Progenitor cell of endocrine pancreas (in vitro differentiated cells): Measurements from ENCODE around the gene SLC49A3. TPM values are rescaled to one million over a fixed set of nuclear protein-coding genes. Genes with fewer than 3 reads are reported as not detected.

Source experiments
- DNase-seq: peaks from one replicate; pipeline ENCODE4 v3.0.0; 2021; ENCODE audit warnings: low spot score; ENCODE audit not compliant: unreplicated experiment
- H3K27ac Mint-ChIP-seq: 2 replicates; pipeline ENCODE4 v1.8.0; 2021; ENCODE audit warnings: mild to moderate bottlenecking, moderate library complexity, mixed read lengths
- H3K27me3 Mint-ChIP-seq: 2 replicates; pipeline ENCODE4 v1.8.0; 2021; ENCODE audit warnings: mixed read lengths
- H3K36me3 Mint-ChIP-seq: 2 replicates; pipeline ENCODE4 v1.8.0; 2022; ENCODE audit warnings: mixed read lengths; ENCODE audit not compliant: insufficient read depth
- H3K4me1 Mint-ChIP-seq: 2 replicates; pipeline ENCODE4 v1.8.0; 2021; ENCODE audit warnings: low read depth, mixed read lengths
- H3K4me3 Mint-ChIP-seq: 2 replicates; pipeline ENCODE4 v1.8.0; 2021; ENCODE audit warnings: low read depth, mild to moderate bottlenecking, moderate library complexity, mixed read lengths
- H3K9me3 Mint-ChIP-seq: 2 replicates; pipeline ENCODE4 v1.8.0; 2021; ENCODE audit warnings: low read depth, mixed read lengths
- total RNA-seq: library from RNA; stranded (reverse); gene quantifications from 2 replicates; pipeline ENCODE4 v1.2.1, GENCODE V29; 2021
- TF ChIP-seq, protein P1 (sequence below): fragments of 200-600 bp; sonication (generic); IDR thresholded peaks from one replicate; pipeline ENCODE4 v1.5.0; 2021; ENCODE audit warnings: antibody characterized with exemption, mild to moderate bottlenecking; ENCODE audit not compliant: unreplicated experiment

SLC49A3 gene
- total RNA-seq, 1 donor from 2014 or later: 13.1 TPM

DNA sequence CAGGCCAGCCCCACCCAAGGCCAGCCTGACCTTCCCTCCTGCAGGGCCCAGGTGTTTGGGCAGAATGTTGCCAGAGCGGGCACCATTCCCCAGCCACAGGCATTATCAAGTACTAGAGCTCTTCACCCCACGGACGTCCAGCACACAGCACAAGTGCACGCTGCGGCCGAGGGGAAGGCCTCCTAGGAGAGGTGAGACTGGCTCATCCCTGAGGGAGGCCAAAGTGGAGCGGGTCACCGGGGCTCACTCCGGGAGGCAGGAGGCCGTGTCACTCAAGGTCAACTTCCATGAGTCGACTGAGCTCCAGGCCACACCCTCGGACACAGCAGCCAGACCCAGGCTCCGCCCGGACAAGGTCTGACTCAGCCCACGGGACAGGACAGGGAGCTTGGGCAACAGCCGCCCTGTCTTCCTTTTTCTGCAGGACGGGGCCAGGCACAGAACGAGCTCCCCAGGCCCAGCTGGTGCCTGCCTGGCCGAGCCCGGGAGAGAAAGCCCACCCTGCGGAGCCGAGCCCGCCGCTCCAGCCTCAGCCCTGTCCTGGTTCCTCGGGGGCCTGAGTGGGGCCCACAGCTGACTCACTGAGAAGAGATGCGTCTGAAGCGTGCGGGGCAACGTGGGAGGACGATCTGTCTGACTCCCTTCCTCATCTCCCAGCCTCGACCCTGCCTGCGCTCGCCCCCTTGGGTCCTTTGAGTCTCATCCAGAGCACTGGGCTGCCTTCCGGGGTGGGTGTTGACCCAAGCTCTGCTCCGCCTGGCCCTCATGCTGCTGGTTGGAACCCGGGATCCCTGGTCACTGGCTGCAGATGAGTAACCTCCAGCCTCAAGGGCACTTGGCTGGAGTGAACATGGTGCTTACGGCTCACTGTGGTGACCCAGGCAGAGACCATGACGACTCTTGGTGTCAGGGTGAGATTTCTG, 1.6 kb downstream of the SLC49A3 start:
- Mint-ChIP-seq H3K4me1 (peaks cover 2% of the 10 kb centered on the region), H3K4me3 (no peak overlapping the region), H3K27me3 (no peaks in the 10 kb centered on the region), H3K27ac (no peak overlapping the region), H3K9me3 (no peaks in the 10 kb centered on the region), H3K36me3 (no peaks in the 10 kb centered on the region)
- no peak for DNase-seq
- TF ChIP-seq, protein P1, sequence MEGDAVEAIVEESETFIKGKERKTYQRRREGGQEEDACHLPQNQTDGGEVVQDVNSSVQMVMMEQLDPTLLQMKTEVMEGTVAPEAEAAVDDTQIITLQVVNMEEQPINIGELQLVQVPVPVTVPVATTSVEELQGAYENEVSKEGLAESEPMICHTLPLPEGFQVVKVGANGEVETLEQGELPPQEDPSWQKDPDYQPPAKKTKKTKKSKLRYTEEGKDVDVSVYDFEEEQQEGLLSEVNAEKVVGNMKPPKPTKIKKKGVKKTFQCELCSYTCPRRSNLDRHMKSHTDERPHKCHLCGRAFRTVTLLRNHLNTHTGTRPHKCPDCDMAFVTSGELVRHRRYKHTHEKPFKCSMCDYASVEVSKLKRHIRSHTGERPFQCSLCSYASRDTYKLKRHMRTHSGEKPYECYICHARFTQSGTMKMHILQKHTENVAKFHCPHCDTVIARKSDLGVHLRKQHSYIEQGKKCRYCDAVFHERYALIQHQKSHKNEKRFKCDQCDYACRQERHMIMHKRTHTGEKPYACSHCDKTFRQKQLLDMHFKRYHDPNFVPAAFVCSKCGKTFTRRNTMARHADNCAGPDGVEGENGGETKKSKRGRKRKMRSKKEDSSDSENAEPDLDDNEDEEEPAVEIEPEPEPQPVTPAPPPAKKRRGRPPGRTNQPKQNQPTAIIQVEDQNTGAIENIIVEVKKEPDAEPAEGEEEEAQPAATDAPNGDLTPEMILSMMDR: no peak

DNA sequence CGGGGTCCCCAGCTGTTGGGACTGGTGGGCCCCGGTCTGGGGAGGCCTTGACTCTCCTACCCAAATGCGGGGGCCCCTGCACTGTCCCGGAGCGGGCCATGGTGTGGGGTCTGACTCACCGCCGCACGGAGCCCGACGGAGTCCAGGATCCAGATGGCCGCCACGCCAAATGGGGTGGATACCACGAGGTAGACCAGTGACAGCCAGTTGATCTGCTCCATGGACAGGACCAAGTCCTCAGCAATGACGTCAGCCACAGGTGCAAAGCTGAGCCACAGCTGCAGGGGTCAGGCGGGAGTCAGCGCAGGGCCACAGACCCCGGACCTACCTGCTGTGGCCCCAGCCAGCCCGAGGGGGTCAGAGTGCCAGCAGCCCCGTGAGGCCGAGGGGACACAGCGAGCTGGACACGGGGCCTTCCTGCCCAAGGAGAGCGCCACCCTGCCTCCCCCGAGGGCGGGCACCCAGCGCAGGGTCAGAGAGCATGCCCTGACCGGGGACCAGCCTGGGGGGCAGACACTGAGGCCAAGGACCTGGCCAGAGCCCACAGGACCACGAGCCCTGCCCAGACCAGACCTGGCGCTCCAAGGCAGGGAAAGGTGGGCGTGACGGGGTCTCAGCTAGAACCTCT, 2.4 kb downstream of the SLC49A3 start:
- DNase-seq: no peak

DNA sequence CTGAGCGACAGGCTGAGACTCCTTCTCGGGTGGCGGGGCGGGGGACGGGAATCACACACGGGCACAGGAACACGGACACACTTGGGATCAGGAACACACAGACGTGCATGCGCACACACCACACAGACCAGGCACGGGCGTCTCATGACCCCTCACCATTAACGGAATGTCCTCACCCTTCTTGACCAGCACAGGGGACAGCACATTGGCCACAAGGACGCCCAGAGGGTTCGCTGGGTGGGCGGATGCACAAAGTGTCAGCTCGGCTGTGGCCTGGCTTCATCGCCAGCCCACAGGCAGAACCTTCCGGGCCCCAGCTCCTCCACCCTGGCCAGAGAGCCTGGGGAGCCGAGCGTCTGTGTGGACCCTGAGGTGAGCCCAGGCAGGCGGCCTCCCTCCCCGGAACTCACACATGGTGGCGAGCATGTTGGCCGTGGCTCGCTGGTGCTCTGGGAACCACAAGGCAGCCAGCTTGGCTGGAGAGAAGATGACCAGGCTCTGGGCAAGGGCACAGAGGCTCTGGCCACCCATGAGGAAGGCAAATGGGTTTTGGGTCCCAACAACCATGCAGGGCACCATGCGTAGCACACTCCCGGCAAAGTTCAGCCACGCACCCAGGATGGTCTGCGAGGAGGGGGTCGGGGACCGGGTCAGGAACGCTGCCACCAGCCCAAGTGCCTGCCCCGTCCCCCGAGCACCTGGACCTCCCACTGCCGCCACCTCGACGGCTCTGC, 3.1 kb downstream of the SLC49A3 start:
- Mint-ChIP-seq H3K36me3 (no peaks in the 10 kb centered on the region), H3K27ac (no peak overlapping the region), H3K4me1 (peaks cover 2% of the 10 kb centered on the region), H3K4me3 (no peak overlapping the region), H3K9me3 (no peaks in the 10 kb centered on the region), H3K27me3 (no peaks in the 10 kb centered on the region)
- TF ChIP-seq, protein P1: no peak
- no peak for DNase-seq

More for the DNA sequence above, 2.4 kb downstream of the SLC49A3 start:
- H3K4me1 Mint-ChIP-seq: peaks cover 2% of the 10 kb centered on the region
- no peak overlapping the region for H3K4me3 Mint-ChIP-seq
- H3K36me3 Mint-ChIP-seq: no peaks in the 10 kb centered on the region
- H3K27me3 Mint-ChIP-seq: no peaks in the 10 kb centered on the region
- H3K9me3 Mint-ChIP-seq: no peaks in the 10 kb centered on the region
- TF ChIP-seq, protein P1: no peak
- no peak overlapping the region for H3K27ac Mint-ChIP-seq

DNA sequence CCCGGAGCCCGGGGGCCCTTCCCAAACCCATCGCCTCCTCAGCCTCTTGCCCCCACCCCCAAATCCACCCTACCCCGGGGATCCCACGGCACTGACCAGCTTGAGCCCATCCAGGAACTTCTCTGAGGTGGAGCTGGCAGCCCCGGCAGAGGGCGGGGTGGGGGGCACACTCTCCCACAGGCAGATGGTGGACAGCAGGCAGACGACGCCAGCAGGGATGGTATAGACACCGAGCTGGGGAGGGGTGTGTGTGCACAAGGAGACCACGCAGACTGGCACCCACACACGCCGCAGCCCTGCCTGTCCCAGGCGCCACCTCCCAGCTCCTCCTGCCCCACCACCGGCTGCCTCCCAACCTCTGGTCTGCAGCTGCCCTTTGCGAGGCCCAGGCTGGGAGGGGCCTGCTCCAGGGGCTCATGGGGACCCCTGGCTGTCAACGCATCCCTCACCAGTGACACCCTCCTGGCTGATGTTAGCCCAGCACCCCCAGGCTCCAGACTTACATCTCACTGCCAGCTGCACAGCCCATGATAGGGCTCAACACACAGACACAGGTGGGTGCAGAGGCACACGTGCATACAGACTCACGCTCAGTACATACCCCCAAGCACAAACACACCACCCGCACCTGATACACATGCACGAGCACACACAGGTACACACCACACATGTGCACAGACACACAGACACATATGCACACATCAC, 4.2 kb downstream of the SLC49A3 start:
- Mint-ChIP-seq H3K9me3 (no peaks in the 10 kb centered on the region), H3K4me3 (no peak overlapping the region), H3K27ac (no peak overlapping the region), H3K27me3 (no peaks in the 10 kb centered on the region), H3K4me1 (peaks cover 2% of the 10 kb centered on the region), H3K36me3 (no peaks in the 10 kb centered on the region)
- TF ChIP-seq, protein P1: no peak
- DNase-seq: no peak
